Fibroblast of pulmonary artery (primary cell): Measurements from ENCODE around the gene TANGO6.

Experiments
- DNase-seq: peaks from one replicate; pipeline ENCODE4 v3.0.0-alpha.2; 2010; ENCODE audit warnings: low read depth
- H3K4me3 ChIP-seq: replicated peaks from 2 replicates; pipeline ENCODE4 v1.5.1; 2011; ENCODE audit warnings: low read depth, mild to moderate bottlenecking, control low read depth, low read length, moderate library complexity
- TF ChIP-seq, protein P1 (sequence below): IDR thresholded peaks from 2 replicates; pipeline ENCODE4 v1.5.1; 2011; ENCODE audit warnings: mild to moderate bottlenecking, control low read depth, low read length, inconsistent platforms; ENCODE audit errors: missing control alignments

Gene TANGO6

GRCh38 chr16:69111876-69112230 lies 268.5 kb downstream of the TANGO6 start:
- no peak for DNase-seq
- H3K4me3 ChIP-seq = no peak overlapping the region

GRCh38 chr16:69112285-69113129 lies 269.2 kb downstream of the TANGO6 start:
- peak; percentile 52 for DNase-seq
- no peak overlapping the region for H3K4me3 ChIP-seq
- TF ChIP-seq, protein P1, sequence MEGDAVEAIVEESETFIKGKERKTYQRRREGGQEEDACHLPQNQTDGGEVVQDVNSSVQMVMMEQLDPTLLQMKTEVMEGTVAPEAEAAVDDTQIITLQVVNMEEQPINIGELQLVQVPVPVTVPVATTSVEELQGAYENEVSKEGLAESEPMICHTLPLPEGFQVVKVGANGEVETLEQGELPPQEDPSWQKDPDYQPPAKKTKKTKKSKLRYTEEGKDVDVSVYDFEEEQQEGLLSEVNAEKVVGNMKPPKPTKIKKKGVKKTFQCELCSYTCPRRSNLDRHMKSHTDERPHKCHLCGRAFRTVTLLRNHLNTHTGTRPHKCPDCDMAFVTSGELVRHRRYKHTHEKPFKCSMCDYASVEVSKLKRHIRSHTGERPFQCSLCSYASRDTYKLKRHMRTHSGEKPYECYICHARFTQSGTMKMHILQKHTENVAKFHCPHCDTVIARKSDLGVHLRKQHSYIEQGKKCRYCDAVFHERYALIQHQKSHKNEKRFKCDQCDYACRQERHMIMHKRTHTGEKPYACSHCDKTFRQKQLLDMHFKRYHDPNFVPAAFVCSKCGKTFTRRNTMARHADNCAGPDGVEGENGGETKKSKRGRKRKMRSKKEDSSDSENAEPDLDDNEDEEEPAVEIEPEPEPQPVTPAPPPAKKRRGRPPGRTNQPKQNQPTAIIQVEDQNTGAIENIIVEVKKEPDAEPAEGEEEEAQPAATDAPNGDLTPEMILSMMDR = peak; percentile 76

More at GRCh38 chr16:69111876-69112230, 268.5 kb downstream of the TANGO6 start:
- TF ChIP-seq, protein P1 = no peak

- TF ChIP-seq, protein P1 = no peak
- H3K4me3 ChIP-seq = no peak overlapping the region
- no peak for DNase-seq
These were observed 269.9 kb downstream of the TANGO6 start for GRCh38 chr16:69113216-69113615.

DNA sequence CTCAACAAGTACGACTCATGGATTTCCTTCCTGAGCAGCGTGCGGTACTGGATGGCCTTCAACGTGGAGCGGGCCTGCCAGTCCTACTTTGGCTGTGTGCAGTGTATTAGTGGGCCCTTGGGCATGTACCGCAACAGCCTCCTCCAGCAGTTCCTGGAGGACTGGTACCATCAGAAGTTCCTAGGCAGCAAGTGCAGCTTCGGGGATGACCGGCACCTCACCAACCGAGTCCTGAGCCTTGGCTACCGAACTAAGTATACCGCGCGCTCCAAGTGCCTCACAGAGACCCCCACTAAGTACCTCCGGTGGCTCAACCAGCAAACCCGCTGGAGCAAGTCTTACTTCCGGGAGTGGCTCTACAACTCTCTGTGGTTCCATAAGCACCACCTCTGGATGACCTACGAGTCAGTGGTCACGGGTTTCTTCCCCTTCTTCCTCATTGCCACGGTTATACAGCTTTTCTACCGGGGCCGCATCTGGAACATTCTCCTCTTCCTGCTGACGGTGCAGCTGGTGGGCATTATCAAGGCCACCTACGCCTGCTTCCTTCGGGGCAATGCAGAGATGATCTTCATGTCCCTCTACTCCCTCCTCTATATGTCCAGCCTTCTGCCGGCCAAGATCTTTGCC lies 271.1 kb downstream of the TANGO6 start:
- no peak for DNase-seq
- TF ChIP-seq, protein P1 = no peak
- H3K4me3 ChIP-seq = no peak overlapping the region

GRCh38 chr16:69114976-69115355 lies 271.6 kb downstream of the TANGO6 start:
- no peak overlapping the region for H3K4me3 ChIP-seq
- TF ChIP-seq, protein P1 = no peak
- DNase-seq = no peak

DNA sequence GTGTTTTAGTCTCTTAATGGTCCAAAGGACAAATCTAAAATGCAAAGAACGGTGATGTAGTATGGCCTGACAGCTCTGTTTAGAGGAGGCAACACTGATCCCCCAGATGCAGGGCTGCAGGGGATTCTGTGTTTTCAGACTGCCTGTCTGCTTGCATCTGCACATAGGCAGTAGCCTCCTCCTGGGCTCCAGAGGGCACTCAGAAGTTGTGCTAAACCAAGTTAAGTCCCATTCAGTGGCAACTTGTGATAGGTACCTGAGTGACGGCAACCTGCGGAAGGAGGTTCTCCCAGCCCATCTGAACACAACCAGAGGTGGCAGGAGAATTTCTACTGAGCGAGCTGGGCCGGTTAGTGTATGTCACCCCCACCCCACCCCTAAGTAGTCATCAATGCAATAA lies 272.0 kb downstream of the TANGO6 start:
- TF ChIP-seq, protein P1 = no peak
- DNase-seq = no peak

More for the DNA sequence above, 272.0 kb downstream of the TANGO6 start:
- H3K4me3 ChIP-seq = no peak overlapping the region
